NCI-H748 (cell line): ENCODE data around the gene REG3A.

ENCODE experiments used
- DNase-seq: peaks from one replicate; lab custom pipeline; 2025; ENCODE audit not compliant: unreplicated experiment; lab: John Stamatoyannopoulos, UW

REG3A gene

GRCh38 chr2:79122676-79123075 is 36.9 kb downstream of the REG3A start:
- DNase-seq, result no peak

GRCh38 chr2:79120194-79120713 is 39.3 kb downstream of the REG3A start, which contains the start of gene REG1A:
Gene REG1A, plus strand, starts transcription at chr2:79120488. Its CDS starts 374 bp downstream, at chr2:79120862.
- DNase-seq, result no peak

- DNase-seq, result no peak
Observed at GRCh38 chr2:79116997-79117928, 42.3 kb downstream of the REG3A start.

DNA sequence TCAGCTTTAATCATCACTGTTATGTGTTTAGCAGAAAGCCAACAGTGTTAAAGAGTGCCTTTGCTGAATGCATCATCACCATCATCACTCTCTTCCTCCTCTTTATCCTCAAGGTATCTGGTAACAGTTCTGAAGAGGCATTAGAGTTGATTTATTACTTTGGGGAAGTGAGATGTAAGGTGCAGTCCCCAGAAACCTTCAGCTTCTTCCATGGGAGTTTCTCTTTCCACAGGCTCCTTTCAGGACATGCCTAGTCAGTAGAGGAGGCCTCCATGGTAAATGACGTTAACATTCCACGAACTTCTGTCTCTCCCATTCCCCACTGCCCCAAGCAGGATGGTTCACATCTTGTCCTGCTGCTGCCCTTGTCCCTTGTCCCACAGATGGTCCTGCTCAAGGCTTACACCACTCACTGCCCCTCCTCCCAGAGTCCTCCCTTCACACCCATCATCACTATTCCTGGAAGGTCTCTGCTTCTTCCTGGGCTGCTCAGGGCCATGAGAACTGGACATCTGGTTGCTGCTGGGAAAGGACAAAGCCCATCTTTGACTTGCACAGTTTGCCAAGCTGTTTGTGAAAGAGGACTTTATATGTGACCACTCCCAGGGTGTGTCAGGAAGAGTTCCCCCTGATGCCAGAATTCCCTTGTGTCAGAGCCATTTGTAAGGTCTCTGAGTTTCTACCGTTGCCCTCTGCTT is 44.6 kb downstream of the REG3A start:
- peak; percentile 1 for DNase-seq

GRCh38 chr2:79112269-79112668 is 47.3 kb downstream of the REG3A start:
- no peak for DNase-seq
